VCaP (cell line): ENCODE data around the gene TEX26.

ENCODE experiments used
- H3K27ac ChIP-seq: fragments of 450-650 bp; 2 replicates; pipeline ENCODE4 v1.5.1; 2017
- CTCF ChIP-seq: fragments of 450-650 bp; conservative IDR thresholded peaks from 2 replicates; pipeline ENCODE4 v1.5.1; 2017; ENCODE audit warnings: mild to moderate bottlenecking, moderate library complexity

Gene TEX26

GRCh38 chr13:30898678-30899241, 33.7 kb upstream of the TEX26 start:
- no peak for TF ChIP-seq CTCF
- H3K27ac ChIP-seq: no peak overlapping the region

- no peak for TF ChIP-seq CTCF
- H3K27ac ChIP-seq: no peak overlapping the region
Measured at GRCh38 chr13:30900436-30900835, 32.0 kb upstream of the TEX26 start.

DNA sequence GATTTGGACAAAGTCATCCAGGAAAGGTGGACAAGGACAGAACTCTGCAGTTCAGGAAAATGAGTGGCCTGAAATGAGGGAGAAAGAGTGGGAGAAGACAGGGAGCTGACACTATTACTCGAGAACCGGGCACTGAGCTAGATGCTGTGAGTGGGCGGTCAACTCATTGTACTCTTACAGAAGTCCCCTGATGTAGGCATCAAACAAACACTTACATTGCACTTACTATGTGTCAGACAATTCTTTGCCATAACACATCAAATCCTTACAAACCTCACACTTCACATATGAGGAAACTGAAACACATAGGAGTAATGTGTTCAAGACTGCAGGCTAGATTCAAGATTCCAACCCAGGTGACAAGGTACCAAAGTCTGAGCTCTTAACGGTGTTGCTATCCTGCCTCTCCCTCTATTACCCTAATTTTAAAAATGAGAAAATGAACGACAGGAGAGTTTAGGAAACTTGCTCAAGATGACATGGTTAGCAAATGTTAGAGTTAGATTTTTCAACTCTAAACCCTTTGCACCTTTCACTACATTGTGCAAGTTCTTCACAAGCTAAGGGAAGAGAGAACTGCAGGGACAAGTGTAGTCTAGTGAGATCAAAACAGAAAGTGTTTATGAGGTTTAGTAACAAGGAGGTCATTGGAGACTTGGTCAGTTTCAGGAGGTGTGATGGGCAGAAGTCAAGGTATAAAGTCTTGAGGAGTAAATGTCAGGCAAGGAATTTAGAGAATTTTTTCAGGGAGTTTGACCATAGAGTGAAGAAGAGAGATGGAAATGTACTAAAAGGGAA, 31.3 kb upstream of the TEX26 start:
- TF ChIP-seq CTCF: no peak
- H3K27ac ChIP-seq: no peak overlapping the region

DNA sequence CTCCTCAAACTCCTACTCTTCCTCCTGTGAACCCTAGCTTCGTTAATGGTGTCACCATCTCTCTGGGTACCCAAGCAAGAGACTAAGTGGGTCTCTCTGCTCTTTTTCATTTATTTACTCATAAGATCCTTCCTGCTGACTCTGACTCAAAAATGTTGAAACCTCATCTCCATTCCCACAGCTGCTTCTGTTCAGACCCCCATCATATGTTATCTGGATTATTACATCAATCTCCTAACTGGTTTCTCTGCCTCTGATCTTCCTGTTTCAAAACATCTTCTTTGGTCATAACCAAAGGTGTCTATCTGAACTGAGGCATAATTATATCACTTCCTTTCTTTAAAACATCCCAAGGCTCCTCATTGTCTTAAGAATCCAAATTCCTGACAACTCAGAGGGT, 28.4 kb upstream of the TEX26 start:
- no peak overlapping the region for H3K27ac ChIP-seq
- no peak for TF ChIP-seq CTCF

DNA sequence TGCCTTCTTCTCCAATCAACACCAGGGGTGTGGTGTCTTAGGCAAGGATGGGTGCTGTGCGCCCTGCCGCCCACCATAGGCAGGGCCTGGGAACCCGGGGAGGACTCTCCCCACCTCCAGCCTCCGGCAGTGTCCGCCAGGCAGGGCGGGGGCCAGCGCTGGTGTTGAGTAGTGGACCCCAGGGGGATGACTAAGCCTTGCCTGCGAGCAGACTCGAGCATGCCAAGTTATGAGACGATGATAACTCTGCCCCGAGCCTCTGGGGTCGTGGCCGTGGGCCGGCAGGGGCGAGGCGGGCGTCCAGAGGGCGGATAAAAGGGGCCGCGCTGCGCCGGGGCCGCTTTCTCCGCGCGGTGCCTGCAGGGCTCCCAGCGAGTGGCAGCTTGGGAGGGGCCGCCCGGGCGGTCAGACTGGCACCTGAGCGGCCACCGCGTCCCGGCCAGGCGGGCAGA, 26.5 kb upstream of the TEX26 start, which contains the start of gene MEDAG:
Gene MEDAG, plus strand, starts transcription at position 340 of the 452 bp plus-strand sequence. CDS start 245 bp downstream, outside the sequence.
- no peak within 1 kb of the TSS; the same call in 1 of the 2 replicates for H3K27ac ChIP-seq
- no peak for TF ChIP-seq CTCF

- no peak for TF ChIP-seq CTCF
- H3K27ac ChIP-seq: no peak overlapping the region; the same call in 1 of the 2 replicates
Measured at GRCh38 chr13:30906411-30907051, 25.9 kb upstream of the TEX26 start.
